Astrocyte of the cerebellum (primary cell): ENCODE results near the gene KRR1.

Source experiments
- DNase-seq: peaks from one replicate; pipeline ENCODE4 v3.0.0-alpha.2; 2011; ENCODE audit warnings: low read depth
- H3K4me3 ChIP-seq: 2 replicates; pipeline ENCODE4 v1.5.1; 2011; ENCODE audit warnings: mild to moderate bottlenecking, low read depth, low read length, moderate library complexity
- CTCF ChIP-seq: IDR thresholded peaks from 2 replicates; pipeline ENCODE4 v1.5.1; 2012; ENCODE audit warnings: low read length, low read depth, moderate library complexity, mild to moderate bottlenecking; ENCODE audit errors: missing control alignments
- in situ Hi-C: cut with HindIII; loops from 2 replicates; pipeline ENCODE4 v1.10.0; 2017; ENCODE audit warnings: low sequenced_read_pairs

Gene KRR1

GRCh38 chr12:75481013-75481705 is 30.2 kb downstream of the KRR1 start:
- TF ChIP-seq CTCF = no peak
- peak overlapping the region; percentile 60 for H3K4me3 ChIP-seq
- DNase-seq = no peak
- in situ Hi-C loops = loop anchor here (25.0 kb wide), 1 partner anchor 794 kb away; no protein-coding TSS in a partner anchor

GRCh38 chr12:75480469-75480949 is 30.9 kb downstream of the KRR1 start, which contains the start of gene GLIPR1:
TSS of gene GLIPR1 (plus strand) at chr12:75480755. CDS start at chr12:75480881, 126 bp downstream.
- TF ChIP-seq CTCF = no peak
- H3K4me3 ChIP-seq = peak within 1 kb of the TSS; percentile 60
- DNase-seq = peak; percentile 98
- in situ Hi-C loops = loop anchor here (25.0 kb wide), 1 partner anchor 793 kb away; no protein-coding TSS in a partner anchor

GRCh38 chr12:75479963-75480461 is 31.4 kb downstream of the KRR1 start:
- DNase-seq = peak; percentile 93
- H3K4me3 ChIP-seq = peak overlapping the region; percentile 60
- no peak for TF ChIP-seq CTCF
- in situ Hi-C loops = loop anchor here (25.0 kb wide), 1 partner anchor 793 kb away; no protein-coding TSS in a partner anchor

GRCh38 chr12:75478116-75478794 is 33.2 kb downstream of the KRR1 start:
- no peak for DNase-seq
- H3K4me3 ChIP-seq = no peak overlapping the region
- TF ChIP-seq CTCF = no peak
- in situ Hi-C loops = loop anchor here (25.0 kb wide), 1 partner anchor 791 kb away; no protein-coding TSS in a partner anchor

GRCh38 chr12:75477137-75477536 is 34.3 kb downstream of the KRR1 start:
- no peak for DNase-seq
- in situ Hi-C loops = loop anchor here (25.0 kb wide), 1 partner anchor 790 kb away; no protein-coding TSS in a partner anchor
- H3K4me3 ChIP-seq = no peak overlapping the region
- TF ChIP-seq CTCF = no peak

- no peak for DNase-seq
- in situ Hi-C loops = loop anchor here (25.0 kb wide), 1 partner anchor 789 kb away; no protein-coding TSS in a partner anchor
- no peak overlapping the region for H3K4me3 ChIP-seq
- TF ChIP-seq CTCF = no peak
Measured at GRCh38 chr12:75476071-75476470, 35.3 kb downstream of the KRR1 start.
